GM18868 (cell line): ENCODE measurements around the gene DDX46.
"Not testable (repeated sequence)": the region's sequence is repeated elsewhere in the genome, so short reads cannot be mapped to it uniquely, and the experiment has no call there.

ENCODE experiments used
- ATAC-seq: cut with Tn5 transposase; IDR thresholded peaks from one replicate; pipeline ENCODE4 v1.9.1; 2021; ENCODE audit warnings: mild to moderate bottlenecking, moderate library complexity; ENCODE audit not compliant: unreplicated experiment

The DDX46 gene

GRCh38 chr5:134758504-134759341 lies at the start of gene DDX46:
TSS of gene DDX46 (plus strand) at chr5:134758779. CDS start at chr5:134758939, 160 bp downstream.
- peak; percentile 99 for ATAC-seq

- no peak for ATAC-seq
These were observed 44.5 kb upstream of the DDX46 start for GRCh38 chr5:134714120-134714519.

- ATAC-seq: no peak
These were observed 44.0 kb upstream of the DDX46 start for GRCh38 chr5:134714541-134714940.

- not testable (repeated sequence) for ATAC-seq
These were observed 43.1 kb upstream of the DDX46 start for GRCh38 chr5:134715466-134715865.

- ATAC-seq: no peak
These were observed 33.7 kb upstream of the DDX46 start for GRCh38 chr5:134724872-134725271.

- ATAC-seq: no peak
These were observed 25.8 kb upstream of the DDX46 start for GRCh38 chr5:134732819-134733218.

- no peak for ATAC-seq
These were observed 23.3 kb upstream of the DDX46 start for GRCh38 chr5:134735243-134735642.

- no peak for ATAC-seq
These were observed 22.3 kb upstream of the DDX46 start for GRCh38 chr5:134736173-134736812.

GRCh38 chr5:134738133-134738962 lies 20.2 kb upstream of the DDX46 start, which contains the start of gene CAMLG:
TSS of gene CAMLG (plus strand) at chr5:134738548. CDS start at chr5:134738621, 73 bp downstream.
- peak; percentile 98 for ATAC-seq

- ATAC-seq: no peak
These were observed 19.5 kb upstream of the DDX46 start for GRCh38 chr5:134738963-134739661.

- ATAC-seq: no peak
These were observed 17.5 kb upstream of the DDX46 start for GRCh38 chr5:134741052-134741451.

- no peak for ATAC-seq
These were observed 16.4 kb upstream of the DDX46 start for GRCh38 chr5:134742134-134742533.

- ATAC-seq: no peak
These were observed 9.2 kb upstream of the DDX46 start for GRCh38 chr5:134749415-134749814.

GRCh38 chr5:134758176-134758503 lies 439 bp upstream of the DDX46 start:
- ATAC-seq: no peak

GRCh38 chr5:134767528-134768291 lies 9.1 kb downstream of the DDX46 start:
- not testable (repeated sequence) for ATAC-seq

GRCh38 chr5:134769206-134769605 lies 10.6 kb downstream of the DDX46 start:
- no peak for ATAC-seq

GRCh38 chr5:134772461-134773125 lies 14.0 kb downstream of the DDX46 start:
- no peak for ATAC-seq

- no peak for ATAC-seq
These were observed 18.8 kb downstream of the DDX46 start for GRCh38 chr5:134777366-134777765.

- ATAC-seq: no peak
These were observed 25.8 kb downstream of the DDX46 start for GRCh38 chr5:134784241-134784920.
